HCT116 (cell line): ENCODE results near the gene PAQR4. TPM values are rescaled to one million over a fixed set of nuclear protein-coding genes. Genes with fewer than 3 reads are reported as not detected.
A peak's percentile ranks its signal among the peaks of the same experiment; 100 is the strongest.

ENCODE experiments used
- ATAC-seq: fragments of 200-7000 bp; cut with Tn5 transposase; 2 replicates; pipeline ENCODE4 v1.9.1; 2020; ENCODE audit warnings: mild to moderate bottlenecking, moderate library complexity
- BruUV-seq: library from RNA; stranded (reverse); fragments of 400-500 nt; replicated peaks from 2 replicates; lab custom pipeline; 2021; lab: Mats Ljungman, UMichigan
- CTCF ChIA-PET: fragments of 300-600 bp; sonication (Branson Sonifier 250); formaldehyde crosslinking; loops from one replicate; lab custom pipeline; 2021; ENCODE audit warnings: antibody characterized with exemption; lab: Charles Lee
- POLR2A ChIA-PET: fragments of 300-600, 350-600 bp; sonication (Branson Sonifier 250); formaldehyde crosslinking; loops from one replicate; lab custom pipeline; 2021; ENCODE audit warnings: antibody characterized with exemption; lab: Charles Lee
- RAD21 ChIA-PET, 2 experiments: fragments of 300-600 bp; sonication (Branson Sonifier 250); formaldehyde crosslinking; loops; one replicate each; lab custom pipeline; 2023; ENCODE audit warnings: low total read pairs in 2 of 2; ENCODE audit not compliant: uncharacterized antibody in 2 of 2, unreplicated experiment in 2 of 2, low non-redundant PET in 1 of 2; lab: Charles Lee
- DNase-seq: peaks from one replicate; pipeline ENCODE4 v3.0.0-alpha.2; 2010; ENCODE audit warnings: low read depth, low spot score
- H2AFZ ChIP-seq: fragments of 200-600 bp; shearing (Covaris generic), sonication (generic); 2 replicates; pipeline ENCODE4 v1.6.1; 2017; ENCODE audit warnings: low read depth, mixed run types, mixed read lengths, antibody characterized with exemption, low read length; ENCODE audit not compliant: poor library complexity, severe bottlenecking
- H3K27ac ChIP-seq: 2 replicates; pipeline ENCODE4 v1.5.1; 2012; ENCODE audit warnings: low read depth, low read length
- H3K27me3 ChIP-seq: fragments of 200-600 bp; sonication (generic); 2 replicates; pipeline ENCODE4 v1.6.1; 2016; ENCODE audit warnings: mixed run types, low read length, mixed read lengths; ENCODE audit not compliant: insufficient read depth
- H3K36me3 ChIP-seq, 2 experiments: fragments of 200-500 bp in 1 of 2; fragments of 200-600 bp in 1 of 2; sonication (Bioruptor generic) in 1 of 2; sonication (generic) in 1 of 2; 2 replicates each; pipeline versions ENCODE4 v1.5.1 to v1.6.1; 2014 to 2016; ENCODE audit warnings: low read length in 2 of 2, inconsistent platforms in 1 of 2, mixed read lengths in 1 of 2, mixed run types in 1 of 2; ENCODE audit not compliant: insufficient read depth in 2 of 2, control insufficient read depth in 1 of 2
- H3K4me1 ChIP-seq, 2 experiments: fragments of 200-600 bp in 1 of 2; sonication (generic) in 1 of 2; 2 replicates each; pipeline versions ENCODE4 v1.5.1 to v1.6.1; 2012 to 2017; ENCODE audit warnings: low read length in 2 of 2, inconsistent platforms in 1 of 2, mild to moderate bottlenecking in 1 of 2, mixed read lengths in 1 of 2, mixed run types in 1 of 2, moderate library complexity in 1 of 2; ENCODE audit not compliant: insufficient read depth in 2 of 2, control insufficient read depth in 1 of 2
- H3K4me2 ChIP-seq: fragments of 200-600 bp; sonication (generic); 2 replicates; pipeline ENCODE4 v1.6.1; 2017; ENCODE audit warnings: mixed run types, low read length, mixed read lengths
- H3K4me3 ChIP-seq, 2 experiments: fragments of 200-600 bp in 1 of 2; sonication (generic) in 1 of 2; replicated peaks in 1 of 2; 2 replicates each; pipeline ENCODE4 v1.5.1; 2011 to 2016; ENCODE audit warnings: low read length in 2 of 2, control low read depth in 1 of 2, low read depth in 1 of 2, mild to moderate bottlenecking in 1 of 2, mixed read lengths in 1 of 2, mixed run types in 1 of 2
- H3K79me2 ChIP-seq: fragments of 200-600 bp; sonication (generic); 2 replicates; pipeline ENCODE4 v1.6.1; 2017; ENCODE audit warnings: mild to moderate bottlenecking, mixed run types, low read length, moderate library complexity, mixed read lengths; ENCODE audit not compliant: insufficient read depth
- H3K9ac ChIP-seq: fragments of 200-600 bp; sonication (generic); 2 replicates; pipeline ENCODE4 v1.6.1; 2016; ENCODE audit warnings: low read length, mixed read lengths
- H3K9me2 ChIP-seq: fragments of 200-600 bp; sonication (generic), shearing (Covaris generic); 2 replicates; pipeline ENCODE4 v1.6.1; 2017; ENCODE audit warnings: mixed run types, mild to moderate bottlenecking, moderate library complexity; ENCODE audit not compliant: insufficient read depth
- H3K9me3 ChIP-seq, 2 experiments: fragments of 200-500 bp in 1 of 2; fragments of 200-600 bp in 1 of 2; sonication (Bioruptor generic) in 1 of 2; sonication (generic) in 1 of 2; 2 replicates each; pipeline ENCODE4 v1.6.1; 2014 to 2017; ENCODE audit warnings: low read length in 2 of 2, mixed read lengths in 2 of 2, inconsistent platforms in 1 of 2, low read depth in 1 of 2, mild to moderate bottlenecking in 1 of 2, mixed run types in 1 of 2, moderate library complexity in 1 of 2; ENCODE audit not compliant: control insufficient read depth in 1 of 2, insufficient read depth in 1 of 2
- H4K20me1 ChIP-seq: fragments of 200-600 bp; sonication (generic), shearing (Covaris generic); 2 replicates; pipeline ENCODE4 v1.6.1; 2017; ENCODE audit warnings: mixed run types, mild to moderate bottlenecking, moderate library complexity; ENCODE audit not compliant: insufficient read depth
- CBX3 ChIP-seq: IDR thresholded peaks from 2 replicates; pipeline ENCODE4 v1.6.1; 2012; ENCODE audit warnings: low read depth
- EZH2 ChIP-seq: fragments of 200-600 bp; sonication (generic); IDR thresholded peaks from 2 replicates; pipeline ENCODE4 v1.6.1; 2017; ENCODE audit warnings: antibody characterized with exemption, mixed run types
- EZH2phosphoT487 ChIP-seq: fragments of 200-600 bp; IDR thresholded peaks from 2 replicates; pipeline ENCODE4 v1.6.1; 2018; ENCODE audit warnings: antibody characterized with exemption, borderline replicate concordance
- REST ChIP-seq: IDR thresholded peaks from 2 replicates; pipeline ENCODE4 v1.6.1; 2012; ENCODE audit warnings: low read depth
- intact Hi-C: fragments of 100-400 bp; cut with micrococcal nuclease; formaldehyde crosslinking; loops from 2 replicates; pipeline ENCODE4 v1.10.0; 2022
- total RNA-seq: library from RNA; stranded (reverse); gene quantifications from one replicate; pipeline ENCODE4 v1.2.1, GENCODE V29; 2021; ENCODE audit not compliant: unreplicated experiment
- TF ChIP-seq, protein P1 (sequence below), 3 experiments: fragments of 200-600 bp in 1 of 3; sonication (generic) in 1 of 3; IDR thresholded peaks in 2 of 3; conservative IDR thresholded peaks in 1 of 3; 2 replicates each; pipeline ENCODE4 v1.5.1; 2012 to 2017; ENCODE audit warnings: low read depth in 2 of 3, low read length in 2 of 3, antibody characterized with exemption in 1 of 3, borderline replicate concordance in 1 of 3, control low read depth in 1 of 3, mild to moderate bottlenecking in 1 of 3, mixed read lengths in 1 of 3, mixed run types in 1 of 3, moderate library complexity in 1 of 3; ENCODE audit not compliant: insufficient read depth in 1 of 3

PAQR4 gene
- total RNA-seq, 1 experiment from 2014 or later = 45.6 TPM

DNA sequence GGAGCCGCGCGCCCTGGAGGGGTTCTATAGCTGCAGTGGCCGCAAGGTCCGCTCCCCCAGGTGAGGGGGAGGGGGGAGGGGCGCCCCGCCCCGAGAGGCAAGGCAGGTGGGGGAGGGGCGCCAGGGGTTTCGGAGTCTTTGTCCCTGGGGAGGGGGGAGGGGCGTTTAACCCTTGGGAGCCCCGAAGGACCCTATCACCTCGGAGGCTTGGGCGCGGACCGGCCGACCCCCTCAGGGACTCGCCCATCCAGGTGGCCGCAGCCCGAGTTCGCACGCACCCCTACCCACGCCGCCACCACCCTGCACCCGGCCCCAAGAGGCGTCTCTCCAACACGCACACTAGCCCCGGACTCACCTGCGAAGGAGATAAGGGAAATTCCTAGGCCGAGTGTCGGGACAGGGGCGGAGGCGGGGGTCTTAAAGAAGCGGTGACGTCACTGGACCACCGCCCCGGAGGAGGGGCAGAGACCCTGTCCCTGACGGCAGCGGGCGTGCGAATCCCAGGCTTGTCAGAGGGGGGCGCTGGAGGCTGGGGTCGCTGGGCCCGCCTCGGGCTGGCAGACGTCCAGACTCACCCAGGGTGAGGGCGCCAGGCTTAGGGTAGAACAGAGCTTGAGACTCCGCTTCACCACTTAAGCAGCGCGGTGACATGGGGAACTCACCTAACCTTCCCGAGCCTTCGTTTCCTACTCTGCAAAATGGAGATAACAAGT is 48.8 kb downstream of the PAQR4 start, which contains the start of gene CLDN6:
Gene CLDN6, minus strand, starts transcription at position 390 of the 713 bp plus-strand sequence. CDS start 2,162 bp downstream, outside the sequence.
- RAD21 ChIA-PET = no interaction called here
- no peak for ATAC-seq
- no TSS peak for BruUV-seq
- Histone ChIP-seq H4K20me1 (no peaks in the 10 kb centered on the region), H3K79me2 (peaks cover 16% of the 10 kb centered on the region; the same call in 1 of the 2 replicates), H3K4me2 (peak within 1 kb of the TSS; percentile 12; the same call in 1 of the 2 replicates), H3K4me1 (peaks cover 33 to 70% of the 10 kb centered on the region in 2 experiments), H3K4me3 (no peak within 1 kb of the TSS), H3K9ac (no peak within 1 kb of the TSS), H3K27me3 (no peaks in the 10 kb centered on the region), H3K36me3 (peaks cover 0 to 15% of the 10 kb centered on the region in 2 experiments; a peak in 1 of 4 replicates), H3K27ac (no peak within 1 kb of the TSS; the same call in 1 of the 2 replicates), H3K9me2 (no peaks in the 10 kb centered on the region), H3K9me3 (no peaks in the 10 kb centered on the region), H2AFZ (no peak within 1 kb of the TSS)
- intact Hi-C loops = no loop called here
- CTCF ChIA-PET = interaction anchor here (6.1 kb wide), 1 partner anchor 14 kb away, joined by 39 read pairs; no protein-coding TSS in a partner anchor
- TF ChIP-seq EZH2 = no peak
- no peak for TF ChIP-seq EZH2phosphoT487
- TF ChIP-seq REST = no peak
- no peak for TF ChIP-seq CBX3
- TF ChIP-seq, protein P1, sequence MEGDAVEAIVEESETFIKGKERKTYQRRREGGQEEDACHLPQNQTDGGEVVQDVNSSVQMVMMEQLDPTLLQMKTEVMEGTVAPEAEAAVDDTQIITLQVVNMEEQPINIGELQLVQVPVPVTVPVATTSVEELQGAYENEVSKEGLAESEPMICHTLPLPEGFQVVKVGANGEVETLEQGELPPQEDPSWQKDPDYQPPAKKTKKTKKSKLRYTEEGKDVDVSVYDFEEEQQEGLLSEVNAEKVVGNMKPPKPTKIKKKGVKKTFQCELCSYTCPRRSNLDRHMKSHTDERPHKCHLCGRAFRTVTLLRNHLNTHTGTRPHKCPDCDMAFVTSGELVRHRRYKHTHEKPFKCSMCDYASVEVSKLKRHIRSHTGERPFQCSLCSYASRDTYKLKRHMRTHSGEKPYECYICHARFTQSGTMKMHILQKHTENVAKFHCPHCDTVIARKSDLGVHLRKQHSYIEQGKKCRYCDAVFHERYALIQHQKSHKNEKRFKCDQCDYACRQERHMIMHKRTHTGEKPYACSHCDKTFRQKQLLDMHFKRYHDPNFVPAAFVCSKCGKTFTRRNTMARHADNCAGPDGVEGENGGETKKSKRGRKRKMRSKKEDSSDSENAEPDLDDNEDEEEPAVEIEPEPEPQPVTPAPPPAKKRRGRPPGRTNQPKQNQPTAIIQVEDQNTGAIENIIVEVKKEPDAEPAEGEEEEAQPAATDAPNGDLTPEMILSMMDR (IDR thresholded peaks at IDR 0.05 in 2 of 3, conservative IDR thresholded peaks at IDR 0.05 in 1 of 3; ENCODE audit: borderline replicate concordance in 1 of 3, insufficient read depth in 1 of 3, low read depth in 2 of 3, low read length in 2 of 3) = peak in 2 of 3 experiments; percentile 49 to 56; a peak in 4 of 6 replicates
- POLR2A ChIA-PET = interaction anchor here (8.2 kb wide), 1 partner anchor 13 kb away, joined by 188 read pairs; no protein-coding TSS in a partner anchor
- DNase-seq = no peak
